ENCODE data around the gene PBX3. TPM values are rescaled to one million over a fixed set of nuclear protein-coding genes. Genes with fewer than 3 reads are reported as not detected.

PBX3 gene
- total and polyA plus RNA-seq, 8 donors: 8.9 to 36.8 (median 21.5) TPM

GRCh38 chr9:125805586-125805985 is 58.4 kb downstream of the PBX3 start:
- Histone ChIP-seq H3K36me3 (no peaks in the 10 kb centered on the region), H3K9me3 (no peaks in the 10 kb centered on the region), H3K27ac (no peak overlapping the region), H3K4me1 (no peaks in the 10 kb centered on the region), H3K27me3 (no peaks in the 10 kb centered on the region), H3K4me3 (no peak overlapping the region)
- ATAC-seq: no peak
- no peak for TF ChIP-seq CTCF (IDR thresholded peaks at IDR 0.05)
- DNase-seq: no peak
- FAIRE-seq: no peak
- intact Hi-C loops (cut with DNase I): no loop called here

GRCh38 chr9:125807079-125807478 is 59.9 kb downstream of the PBX3 start:
- intact Hi-C loops (cut with DNase I): no loop called here
- 91% methylated on average over 3 of the region's 3 CpGs for WGBS, 2 donors
- Histone ChIP-seq H3K27me3 (no peaks in the 10 kb centered on the region), H3K27ac (no peak overlapping the region), H3K4me1 (no peaks in the 10 kb centered on the region), H3K9me3 (no peaks in the 10 kb centered on the region), H3K36me3 (no peaks in the 10 kb centered on the region), H3K4me3 (no peak overlapping the region)
- DNase-seq (no peak), ATAC-seq (no peak), FAIRE-seq (no peak)
- no peak for TF ChIP-seq CTCF (IDR thresholded peaks at IDR 0.05)

GRCh38 chr9:125810161-125810560 is 63.0 kb downstream of the PBX3 start:
- FAIRE-seq: no peak
- no peak overlapping the region for H3K27ac ChIP-seq
- ATAC-seq: no peak
- no peaks in the 10 kb centered on the region for H3K36me3 ChIP-seq
- intact Hi-C loops (cut with DNase I): no loop called here
- no peaks in the 10 kb centered on the region for H3K9me3 ChIP-seq
- no peak for TF ChIP-seq CTCF (IDR thresholded peaks at IDR 0.05)
- no peak for DNase-seq
- H3K4me1 ChIP-seq: no peaks in the 10 kb centered on the region
- H3K4me3 ChIP-seq: no peak overlapping the region
- H3K27me3 ChIP-seq: no peaks in the 10 kb centered on the region

GRCh38 chr9:125811002-125811401 is 63.8 kb downstream of the PBX3 start:
- Histone ChIP-seq H3K27me3 (no peaks in the 10 kb centered on the region), H3K4me1 (no peaks in the 10 kb centered on the region), H3K4me3 (no peak overlapping the region), H3K27ac (no peak overlapping the region), H3K9me3 (no peaks in the 10 kb centered on the region), H3K36me3 (no peaks in the 10 kb centered on the region)
- FAIRE-seq: no peak
- WGBS, 2 donors: 84% methylated on average over 3 of the region's 3 CpGs
- TF ChIP-seq CTCF (IDR thresholded peaks at IDR 0.05): no peak
- no peak for ATAC-seq
- intact Hi-C loops (cut with DNase I): no loop called here
- DNase-seq: no peak

- H3K4me3 ChIP-seq: no peak overlapping the region
- no peak for TF ChIP-seq CTCF (IDR thresholded peaks at IDR 0.05)
- ATAC-seq (no peak), DNase-seq (no peak), FAIRE-seq (no peak)
- H3K27ac ChIP-seq: no peak overlapping the region
- 88 to 94% methylated on average over 6 of the region's 6 CpGs for WGBS, 2 donors
- H3K27me3 ChIP-seq: no peaks in the 10 kb centered on the region
- H3K9me3 ChIP-seq: no peaks in the 10 kb centered on the region
- peaks cover 0 to 7% (median 0%) of the 10 kb centered on the region in 3 donors for H3K4me1 ChIP-seq
- intact Hi-C loops (cut with DNase I): no loop called here
- no peaks in the 10 kb centered on the region for H3K36me3 ChIP-seq
These were observed 65.2 kb downstream of the PBX3 start for GRCh38 chr9:125812403-125812802.

All from pancreas (tissue), 10 donors.